Stimulated activated CD8-positive, alpha-beta memory T cell treated with anti-CD3 and anti-CD28 coated beads, Interleukin-4, amount 100 ng/mL, for 24 hours (primary cell): ENCODE data around the gene ALKBH6.
"Not testable (repeated sequence)": the region's sequence is repeated elsewhere in the genome, so short reads cannot be mapped to it uniquely, and the experiment has no call there.

Experiments used
- DNase-seq: peaks from one replicate; pipeline ENCODE4 v3.0.0-alpha.2; 2020; ENCODE audit warnings: low read depth

Gene ALKBH6

DNA sequence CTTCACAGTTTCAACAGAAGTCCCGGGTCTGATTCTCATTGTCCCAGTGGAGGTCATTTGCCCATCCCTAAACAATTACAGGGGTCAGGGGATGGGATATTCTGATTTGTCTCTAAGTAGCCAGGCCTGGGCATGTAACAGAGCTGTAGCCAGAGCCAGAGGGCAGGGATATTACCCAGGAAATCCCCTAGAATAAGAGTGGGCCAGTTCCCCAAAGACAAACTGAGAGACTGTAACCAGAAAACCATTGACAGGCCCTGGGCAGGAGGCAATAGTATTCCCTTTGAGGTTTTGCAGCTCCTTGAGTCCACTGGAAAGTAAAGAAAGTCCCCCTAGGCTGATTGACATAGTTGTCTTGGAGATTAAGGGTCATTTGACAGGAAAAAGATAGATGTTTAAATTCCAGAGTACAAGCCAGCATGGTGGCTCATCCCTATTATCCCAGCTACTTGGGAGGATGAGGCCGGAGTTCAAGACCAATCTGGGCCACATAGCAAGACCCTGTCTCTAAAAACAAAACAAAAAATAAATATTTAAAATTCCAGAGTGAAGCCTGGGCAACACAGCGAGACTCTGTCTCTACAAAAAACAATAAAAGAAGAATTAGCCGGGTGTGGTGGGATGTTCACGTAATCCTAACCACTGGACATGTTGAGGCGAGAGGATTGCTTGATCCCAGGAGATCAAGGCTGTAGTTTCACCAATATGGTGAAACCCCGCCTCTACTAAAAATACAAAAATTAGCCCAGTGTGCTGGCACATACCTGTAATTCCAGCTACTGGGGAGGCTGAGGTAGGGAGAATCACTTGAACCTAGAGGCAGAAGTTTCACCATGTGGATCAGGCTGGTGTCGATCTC is 20.9 kb downstream of the ALKBH6 start:
- no peak for DNase-seq

DNA sequence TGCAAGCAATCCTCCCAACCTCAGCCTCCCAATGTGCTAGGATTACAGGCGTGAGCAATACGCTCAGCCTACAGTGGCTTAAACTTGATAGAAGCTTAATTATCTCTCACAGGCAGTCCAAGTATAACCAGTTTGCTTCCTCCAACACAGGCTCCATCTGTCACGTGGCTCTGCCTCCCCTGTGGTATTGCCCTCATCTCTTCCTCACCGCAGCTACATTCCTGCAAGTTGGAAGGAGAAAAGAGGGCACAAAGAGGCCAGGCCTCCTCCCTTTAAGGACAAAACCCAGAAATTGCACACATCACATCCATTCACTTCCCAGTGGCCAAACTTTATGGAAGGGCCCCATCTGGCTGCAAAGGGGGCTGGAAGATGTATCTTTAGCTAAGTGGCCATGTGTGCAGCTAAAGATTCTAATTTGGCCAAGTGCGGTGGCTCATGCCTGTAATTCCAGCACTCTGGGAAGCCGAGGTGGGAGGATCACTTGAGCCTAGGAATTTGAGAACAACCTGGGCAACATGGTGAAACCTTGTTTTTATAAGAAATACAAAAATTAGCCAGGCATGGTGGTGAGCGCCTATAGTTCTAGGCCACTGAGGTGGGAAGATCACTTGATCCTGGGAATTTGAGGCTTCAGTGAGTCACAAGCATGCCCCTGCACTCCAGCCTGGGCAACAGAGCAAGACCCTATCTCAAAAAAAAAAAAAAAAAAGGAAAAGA is 22.1 kb downstream of the ALKBH6 start:
- no peak for DNase-seq

DNA sequence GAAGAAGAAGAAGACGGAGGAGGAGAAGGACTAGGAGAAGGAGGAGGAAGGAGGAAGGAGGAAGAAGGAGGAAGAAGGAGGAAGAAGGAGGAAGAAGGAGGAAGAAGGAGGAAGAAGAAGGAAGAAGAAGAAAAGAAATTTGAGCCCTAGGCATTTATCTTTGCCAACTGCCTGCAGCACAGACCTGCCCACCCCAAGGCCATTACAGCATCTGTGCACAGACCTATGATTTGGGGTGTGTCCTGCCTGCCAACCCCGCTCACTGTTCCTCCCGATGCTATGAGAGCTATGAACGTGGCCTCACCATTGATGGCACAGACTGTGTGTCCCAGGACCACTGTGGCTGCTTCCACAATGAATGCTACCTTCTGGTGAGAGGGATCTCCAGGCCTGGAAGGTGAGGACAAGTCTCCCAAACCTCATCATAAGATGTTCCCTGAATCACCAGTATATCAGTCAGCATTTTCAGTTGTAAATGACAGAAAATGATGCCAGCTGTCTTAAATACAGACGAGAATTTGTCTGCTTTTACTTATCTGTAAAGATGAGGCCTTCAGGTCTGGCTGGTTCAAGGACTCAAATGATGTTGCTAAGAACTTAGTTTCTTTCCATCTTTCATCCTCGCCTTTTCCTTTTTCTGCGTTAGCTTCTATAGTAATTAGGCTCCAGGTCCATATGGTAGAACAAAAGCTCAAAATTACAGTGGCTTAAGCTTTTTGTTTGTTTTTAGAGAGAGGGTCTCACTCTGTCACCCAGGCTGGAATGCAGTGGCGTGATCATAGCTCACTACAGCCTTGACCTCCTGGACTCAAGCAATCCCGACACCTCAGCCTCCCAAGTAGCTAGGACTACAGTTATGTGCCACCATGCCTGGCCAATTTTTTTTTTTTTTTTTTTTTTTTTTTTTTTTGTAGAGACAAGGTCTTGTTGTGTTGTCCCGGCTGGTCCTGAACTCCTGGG is 23.0 kb downstream of the ALKBH6 start:
- no peak for DNase-seq

- DNase-seq: no peak
Measured at GRCh38 chr19:35990156-35990555, 23.9 kb downstream of the ALKBH6 start.

DNA sequence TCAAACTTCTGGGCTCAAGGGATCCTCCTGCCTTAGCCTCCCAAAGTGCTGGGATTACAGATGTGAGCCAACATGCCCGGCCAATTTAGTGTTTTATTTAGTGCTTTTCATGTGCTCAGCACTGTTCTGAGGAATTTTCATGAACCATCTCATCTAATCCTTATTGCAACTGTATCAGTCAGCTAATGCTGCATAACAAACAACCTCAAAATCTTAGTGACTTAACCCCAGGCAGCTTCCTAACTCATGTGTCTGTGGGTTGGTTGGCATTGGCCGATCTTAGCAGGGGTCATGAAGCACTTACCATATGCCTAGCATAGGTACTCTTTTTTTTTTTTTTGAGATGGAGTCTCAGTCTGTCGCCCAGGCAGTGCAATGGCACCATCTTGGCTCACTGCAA is 25.2 kb downstream of the ALKBH6 start:
- no peak for DNase-seq

- no peak for DNase-seq
Measured at GRCh38 chr19:35987571-35987896, 26.5 kb downstream of the ALKBH6 start.

DNA sequence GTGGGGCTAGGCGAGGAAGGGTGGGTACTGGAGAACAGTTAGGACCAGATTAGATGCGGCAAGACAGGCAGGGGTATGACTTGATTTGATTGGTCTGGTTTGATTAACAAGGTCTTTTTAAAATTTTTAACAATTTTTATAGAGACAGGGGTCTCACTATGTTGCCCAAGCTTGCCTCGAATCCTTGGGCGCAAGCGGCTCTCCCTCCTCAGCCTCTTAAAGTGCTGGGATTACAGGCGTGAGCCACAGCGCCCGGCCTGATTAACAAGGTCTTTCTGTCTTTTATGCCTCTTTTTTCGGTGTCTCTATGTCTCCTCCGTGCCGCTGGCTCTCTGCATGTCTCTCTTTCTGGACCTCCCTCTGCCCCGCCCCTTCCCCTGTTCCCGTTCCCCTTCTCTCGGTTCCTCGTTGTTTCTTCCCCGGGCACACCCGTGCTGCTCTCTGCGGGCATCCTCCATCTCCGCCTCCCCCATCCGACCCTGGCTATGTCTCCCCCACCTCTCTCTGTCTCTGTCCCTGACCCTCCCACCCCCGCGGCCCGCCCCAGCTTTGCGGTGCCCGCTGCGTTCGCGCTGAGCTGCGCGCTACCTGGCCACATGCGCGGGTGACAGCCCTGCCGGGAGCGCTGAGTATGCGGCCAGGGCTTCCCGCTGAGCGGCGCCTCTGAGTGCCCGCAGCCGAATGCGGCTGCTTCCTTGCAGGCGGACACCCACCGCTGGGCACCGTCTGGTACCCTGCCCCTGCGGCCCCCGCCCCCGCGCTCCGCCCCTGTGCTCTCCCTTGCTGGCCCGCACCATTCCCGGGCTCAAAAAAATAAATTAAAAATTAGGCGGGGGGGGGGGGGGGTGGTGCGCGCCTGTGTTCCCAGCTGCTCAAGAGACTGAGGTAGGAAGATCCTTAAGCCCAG is 27.1 kb downstream of the ALKBH6 start:
- DNase-seq: peak; percentile 19

GRCh38 chr19:35986111-35986510 is 27.9 kb downstream of the ALKBH6 start:
- no peak for DNase-seq

DNA sequence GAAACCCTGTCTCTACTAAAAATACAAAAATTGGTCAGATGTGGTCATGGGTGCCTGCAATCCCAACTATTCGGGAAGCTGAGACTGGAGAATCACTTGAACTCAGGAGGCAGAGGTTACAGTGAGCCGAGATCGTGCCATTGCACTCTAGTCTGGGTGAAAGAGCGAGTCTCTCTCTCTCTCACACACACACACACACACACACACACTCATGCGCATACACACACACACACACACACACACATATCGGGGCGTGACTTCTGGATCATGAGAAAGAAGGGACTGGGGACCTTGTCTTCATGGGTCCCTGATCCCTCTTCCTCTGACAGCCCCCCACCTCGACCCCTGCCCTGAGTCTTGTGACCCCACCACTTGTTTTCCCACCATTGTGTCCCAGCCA is 30.8 kb downstream of the ALKBH6 start:
- DNase-seq: no peak

DNA sequence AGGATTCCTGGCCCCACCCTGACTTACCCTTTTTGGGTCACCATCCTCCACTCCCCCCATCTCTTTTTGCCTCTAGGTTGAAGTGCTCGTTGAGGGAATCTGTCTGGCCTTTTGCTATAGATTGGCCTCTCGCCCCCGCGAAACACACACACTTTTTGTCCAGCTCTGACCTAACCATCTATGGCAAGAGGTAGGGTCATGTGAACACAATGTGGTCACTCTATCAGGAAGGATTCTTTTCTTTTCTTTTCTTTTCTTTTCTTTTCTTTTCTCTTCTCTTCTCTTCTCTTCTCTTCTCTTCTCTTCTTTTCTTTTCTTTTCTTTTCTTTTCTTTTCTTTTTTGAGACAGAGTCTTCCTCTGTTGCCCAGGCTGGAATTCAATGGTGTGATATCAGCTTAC is 33.0 kb downstream of the ALKBH6 start:
- DNase-seq: not testable (repeated sequence)

- DNase-seq: no peak
Measured at GRCh38 chr19:35978832-35979365, 35.1 kb downstream of the ALKBH6 start.

DNA sequence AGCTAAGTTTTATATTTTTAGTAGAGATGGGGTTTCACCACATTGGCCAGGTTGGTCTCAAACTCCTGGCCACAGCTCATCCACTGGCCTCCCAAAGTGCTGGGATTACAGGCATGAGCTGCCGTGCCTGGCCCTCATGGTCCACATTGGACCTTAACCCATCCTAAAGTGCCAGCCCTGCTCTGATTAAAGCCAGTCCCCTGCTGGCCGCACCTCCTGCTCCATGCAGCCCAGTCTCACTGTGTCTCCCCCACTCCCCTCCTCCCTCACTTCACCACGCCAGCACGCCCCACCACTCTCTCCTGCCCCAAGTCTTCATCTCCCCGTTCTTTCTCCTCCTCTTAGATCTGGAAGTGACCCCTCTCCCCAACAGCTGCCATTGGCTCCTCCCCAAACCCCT is 35.7 kb downstream of the ALKBH6 start:
- DNase-seq: no peak

- DNase-seq: no peak
Measured at GRCh38 chr19:35977446-35978222, 36.4 kb downstream of the ALKBH6 start.

DNA sequence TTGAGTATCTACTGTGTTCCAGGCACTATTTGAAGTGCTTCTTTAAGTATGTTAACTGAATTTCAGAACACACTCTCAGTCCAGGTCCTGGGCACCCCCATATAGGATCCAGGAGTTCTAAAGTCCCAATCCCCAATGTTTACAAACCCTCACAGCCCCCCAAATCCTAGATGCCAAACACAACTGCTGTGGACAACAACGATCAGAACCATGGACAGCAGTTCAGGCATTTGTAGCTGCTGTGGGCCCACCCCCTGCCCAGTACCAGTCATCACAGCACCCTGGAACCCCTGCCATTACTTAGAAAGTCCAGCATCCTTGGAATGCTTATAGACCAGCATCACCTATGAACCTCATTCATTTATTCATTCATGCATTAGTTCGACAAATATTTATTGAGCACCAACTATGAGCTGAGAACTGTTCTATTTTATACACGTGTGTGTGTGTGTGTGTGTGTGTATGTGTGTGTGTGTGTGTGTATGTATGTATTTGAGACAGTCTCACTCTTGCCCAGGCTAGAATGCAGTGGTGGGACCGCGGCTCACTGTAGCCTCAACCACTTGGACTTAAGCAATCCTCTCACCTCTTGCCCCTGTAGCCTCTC is 38.3 kb downstream of the ALKBH6 start:
- no peak for DNase-seq

GRCh38 chr19:35973487-35973886 is 40.5 kb downstream of the ALKBH6 start:
- no peak for DNase-seq

- no peak for DNase-seq
Measured at GRCh38 chr19:35966771-35967170, 47.2 kb downstream of the ALKBH6 start.

DNA sequence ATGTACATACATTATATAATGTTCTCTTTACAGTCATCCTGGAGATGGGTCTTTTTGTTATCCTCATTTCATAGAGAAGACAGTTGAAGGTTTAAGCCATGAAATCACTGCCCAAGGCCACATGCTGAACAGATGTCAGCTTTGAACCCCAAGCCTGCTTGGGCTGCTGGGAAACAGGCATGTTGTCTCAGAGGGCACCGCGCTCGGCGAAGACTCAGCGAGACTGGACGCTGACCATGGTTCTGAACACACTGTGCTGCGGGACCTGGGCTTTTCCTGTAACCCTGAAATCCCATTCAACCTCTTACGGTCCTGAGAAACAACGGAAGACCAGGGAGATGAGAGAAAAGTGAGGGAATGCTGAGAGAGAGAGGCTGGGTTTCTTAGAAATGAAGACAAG is 50.5 kb downstream of the ALKBH6 start:
- DNase-seq: no peak

DNA sequence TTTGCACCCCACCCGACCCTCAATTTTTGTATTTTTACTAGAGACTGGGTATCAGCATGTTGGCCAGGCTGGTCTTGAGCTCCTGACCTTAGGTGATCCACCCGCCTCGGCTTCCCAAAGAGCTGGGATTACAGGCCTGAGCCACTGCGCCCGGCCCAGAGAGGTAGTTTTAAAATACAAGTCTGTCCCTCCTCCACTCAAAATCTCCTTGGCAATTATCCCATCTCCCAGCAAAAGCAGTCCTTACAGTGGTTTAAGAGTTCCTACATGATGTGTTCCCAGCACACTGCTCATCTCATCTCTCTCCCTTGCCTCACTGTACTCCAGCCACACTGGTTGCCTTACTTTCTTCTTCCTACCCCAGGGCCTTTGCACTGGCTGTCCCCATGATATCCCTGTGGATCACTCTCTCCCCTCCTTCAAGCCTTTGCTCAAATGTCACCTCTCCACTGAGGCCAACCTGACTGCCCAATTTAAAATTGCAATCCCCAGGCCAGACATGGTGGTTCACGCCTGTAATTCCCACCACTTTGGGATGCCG is 53.5 kb downstream of the ALKBH6 start:
- DNase-seq: no peak

DNA sequence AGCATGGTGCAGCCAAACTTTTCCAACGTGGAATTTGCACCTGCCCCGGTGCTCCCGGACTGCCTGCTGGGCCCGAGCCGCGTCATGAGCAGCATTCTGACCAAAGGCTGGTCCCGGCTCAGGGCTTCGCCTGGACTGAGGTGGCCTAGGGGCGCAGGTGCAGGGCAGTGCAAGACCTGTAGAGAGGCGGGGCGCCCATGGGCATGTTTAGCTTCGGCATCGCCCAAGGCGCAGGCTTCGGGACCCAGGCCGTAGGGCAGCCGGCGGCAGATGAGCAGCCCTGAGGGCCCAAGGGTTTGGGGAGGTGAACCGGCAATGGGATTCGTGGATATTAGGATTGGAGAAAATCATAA is 54.1 kb downstream of the ALKBH6 start:
- no peak for DNase-seq
